IMR-90 (cell line): ENCODE results near the gene NFKBIA.
"Not testable (repeated sequence)": the region's sequence is repeated elsewhere in the genome, so short reads cannot be mapped to it uniquely, and the experiment has no call there.

Experiments
- CTCF ChIP-seq: conservative IDR thresholded peaks from 2 replicates; pipeline ENCODE4 v1.5.1; 2012; ENCODE audit warnings: mild to moderate bottlenecking, low read depth, low read length, improper control_type of control experiment
- POLR2A ChIP-seq: IDR thresholded peaks from 2 replicates; pipeline ENCODE4 v1.6.1; 2012; ENCODE audit warnings: mild to moderate bottlenecking, low read depth, low read length
- RAD21 ChIP-seq: IDR thresholded peaks from 2 replicates; pipeline ENCODE4 v1.6.1; 2012; ENCODE audit warnings: low read length, improper control_type of control experiment
- SMC3 ChIP-seq: fragments of 150-350 bp; IDR thresholded peaks from 2 replicates; pipeline ENCODE4 v1.6.1; 2016; ENCODE audit warnings: low read depth, mild to moderate bottlenecking, antibody characterized with exemption, low read length, moderate library complexity
- USF2 ChIP-seq: fragments of 150-350 bp; IDR thresholded peaks from 2 replicates; pipeline ENCODE4 v1.6.1; 2017; ENCODE audit warnings: mild to moderate bottlenecking, antibody characterized with exemption, low read length, low read depth

- not testable (repeated sequence) for TF ChIP-seq CTCF, RAD21, POLR2A, SMC3, USF2
These were observed 31.3 kb downstream of the NFKBIA start for GRCh38 chr14:35373208-35373607.
